Activated naive CD4-positive, alpha-beta T cell treated with anti-CD3 and anti-CD28 coated beads, Interleukin-2, amount 50 U/mL, for 16 hours (primary cell): ENCODE results near the gene ADIPOR2.

ENCODE experiments used
- DNase-seq: peaks from one replicate; pipeline ENCODE4 v3.0.0-alpha.2; 2020

ADIPOR2 gene

GRCh38 chr12:1738446-1738845, 47.6 kb downstream of the ADIPOR2 start:
- DNase-seq: no peak

DNA sequence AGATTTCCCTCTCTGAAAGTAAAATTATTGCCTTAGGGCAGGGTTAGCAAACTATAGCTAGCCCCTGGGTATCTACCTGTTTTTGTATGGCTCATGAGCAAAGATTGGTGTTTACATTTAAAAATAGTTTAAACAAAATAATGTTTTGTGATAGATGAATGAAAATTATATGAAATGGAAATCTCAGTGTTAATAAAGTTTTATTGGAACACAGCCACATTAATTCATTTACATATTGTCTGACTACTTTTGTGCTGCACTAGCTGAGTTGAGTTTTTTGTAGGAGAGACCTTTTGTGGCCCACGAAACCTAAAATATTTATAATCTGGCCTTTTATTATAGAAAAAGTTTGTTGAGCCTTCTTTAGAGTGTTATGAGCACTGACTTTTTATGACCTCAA, 48.5 kb downstream of the ADIPOR2 start:
- DNase-seq: no peak

DNA sequence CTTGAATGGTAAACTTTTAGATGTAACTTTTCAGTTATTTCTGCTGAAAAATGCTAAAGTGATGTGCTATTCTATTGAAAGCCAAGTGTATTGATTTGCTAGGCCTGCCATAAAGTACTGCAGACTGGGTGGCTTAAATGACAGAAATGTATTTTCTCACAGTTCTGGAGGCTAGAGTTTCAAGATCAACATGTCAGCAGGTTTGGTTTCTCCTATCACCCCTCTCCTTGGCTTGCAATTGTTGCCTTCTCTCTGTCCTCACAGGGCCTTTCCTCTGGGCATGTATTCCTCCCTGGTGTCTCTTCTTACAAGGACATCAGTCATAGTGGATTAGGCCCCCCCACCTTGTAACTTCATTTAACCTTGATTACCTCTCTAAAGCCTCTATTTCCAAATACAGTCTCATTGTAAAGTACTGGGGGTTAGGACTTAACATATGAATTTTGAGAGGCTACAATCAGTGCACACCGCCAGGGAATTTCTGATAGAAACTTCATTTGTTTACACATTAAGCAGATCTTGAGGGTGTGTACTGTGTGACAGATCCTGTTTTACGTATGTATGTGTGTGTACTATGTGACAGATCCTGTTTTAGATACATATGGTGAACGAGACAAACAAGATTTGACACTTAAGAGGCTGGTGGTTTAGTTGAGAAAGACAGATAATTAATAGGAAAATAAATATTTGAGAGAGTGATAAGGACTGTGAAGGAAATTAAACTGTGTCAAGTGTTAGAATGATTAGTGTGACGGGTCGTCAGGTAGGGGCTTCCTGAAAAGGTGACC, 49.5 kb downstream of the ADIPOR2 start:
- no peak for DNase-seq

- no peak for DNase-seq
Measured at GRCh38 chr12:1741154-1741949, 50.5 kb downstream of the ADIPOR2 start.

DNA sequence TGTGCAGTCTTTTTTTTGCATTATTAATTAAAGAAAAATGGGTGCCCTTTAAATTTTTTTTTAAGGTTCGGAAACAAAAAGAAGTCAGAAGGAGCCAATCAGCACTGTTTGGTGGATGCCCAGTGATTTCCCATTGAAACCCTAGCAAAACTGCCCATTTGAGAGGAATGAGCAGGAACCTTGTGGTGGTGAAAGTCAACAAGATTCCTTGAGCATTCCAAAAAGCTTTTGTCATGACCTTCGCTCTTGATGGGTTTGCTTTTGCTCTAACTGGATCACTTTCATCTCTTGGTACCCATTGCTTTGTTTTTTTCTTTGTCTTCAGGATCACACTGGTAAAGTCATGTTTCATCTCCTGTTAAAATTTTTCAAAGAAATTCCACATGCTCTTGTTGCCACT, 54.1 kb downstream of the ADIPOR2 start:
- DNase-seq: no peak

DNA sequence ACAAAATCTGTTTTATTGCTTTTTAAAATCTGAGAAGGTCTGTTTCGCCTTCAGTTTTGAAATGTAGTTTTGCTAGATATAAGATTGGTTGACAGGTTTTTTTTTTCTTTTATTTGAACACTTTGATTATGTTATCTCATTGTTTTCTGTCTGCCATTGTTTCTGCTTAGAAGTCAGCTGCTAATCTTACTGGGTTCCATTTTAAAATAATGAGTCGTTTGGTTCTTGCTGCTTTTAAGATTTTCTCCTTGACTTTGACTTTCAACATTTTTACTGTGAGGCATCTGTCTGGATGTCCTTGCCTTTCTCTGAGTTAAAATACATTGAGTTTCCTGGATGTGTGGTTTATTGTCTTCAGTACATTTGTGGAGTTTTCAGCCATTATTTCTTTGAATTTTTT, 56.7 kb downstream of the ADIPOR2 start:
- no peak for DNase-seq

DNA sequence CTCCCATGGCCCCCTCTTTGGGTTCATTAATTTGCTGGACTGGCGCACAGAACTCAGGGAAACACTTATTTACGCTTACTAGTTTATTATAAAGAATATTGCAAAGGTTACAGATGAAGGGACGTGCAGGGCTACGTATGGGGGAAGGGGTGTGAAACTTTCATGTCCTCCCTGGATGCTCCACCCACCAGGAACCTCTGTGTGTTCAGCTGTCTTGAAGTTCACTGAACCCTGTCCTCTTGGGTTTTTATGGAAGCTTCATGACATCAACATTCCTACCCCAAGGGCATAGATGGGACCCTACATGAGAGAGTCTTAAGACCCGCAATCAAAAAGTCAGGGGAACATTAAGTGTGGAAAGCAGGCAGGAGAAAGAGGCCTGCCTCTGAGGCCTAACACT, 58.1 kb downstream of the ADIPOR2 start:
- no peak for DNase-seq

DNA sequence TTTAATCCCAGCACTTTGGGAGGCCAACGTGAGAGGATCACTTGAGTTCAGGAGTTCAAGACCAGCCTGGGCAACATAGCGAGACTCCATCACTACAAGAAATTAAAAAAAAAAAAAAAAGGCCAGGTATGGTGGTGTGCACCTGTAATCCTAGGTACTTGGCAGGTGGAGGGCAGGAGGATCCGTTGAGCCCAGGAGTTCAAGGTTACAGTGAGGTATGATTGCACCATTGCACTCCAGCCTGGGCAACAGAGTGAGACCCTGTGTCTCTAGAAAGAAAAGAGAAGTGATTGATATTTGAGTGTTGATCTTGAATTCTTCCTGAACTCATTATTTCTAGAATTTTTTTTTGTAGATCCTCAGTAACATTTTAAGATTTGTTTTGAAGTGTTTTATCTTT, 59.4 kb downstream of the ADIPOR2 start:
- DNase-seq: no peak

GRCh38 chr12:1758376-1758775, 67.5 kb downstream of the ADIPOR2 start:
- DNase-seq: no peak

DNA sequence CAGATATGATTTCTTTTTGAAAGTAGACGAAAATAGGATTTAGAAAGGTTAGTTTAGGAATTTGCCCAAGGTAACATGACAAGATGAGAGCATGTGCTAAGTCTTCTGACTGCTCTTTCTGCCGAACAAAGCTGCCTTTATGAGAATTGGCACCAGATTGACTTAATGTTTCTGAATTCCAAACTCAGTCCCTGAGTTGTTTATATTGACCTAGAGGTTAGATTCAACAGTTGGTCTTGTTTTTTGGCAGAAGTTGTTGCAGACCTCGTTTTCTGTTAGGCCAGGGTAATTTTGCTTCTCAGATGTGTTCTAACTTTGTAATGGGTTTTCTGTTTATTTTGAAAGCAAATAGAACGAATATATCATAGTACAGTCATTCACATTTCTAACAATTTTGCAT, 68.0 kb downstream of the ADIPOR2 start:
- no peak for DNase-seq

DNA sequence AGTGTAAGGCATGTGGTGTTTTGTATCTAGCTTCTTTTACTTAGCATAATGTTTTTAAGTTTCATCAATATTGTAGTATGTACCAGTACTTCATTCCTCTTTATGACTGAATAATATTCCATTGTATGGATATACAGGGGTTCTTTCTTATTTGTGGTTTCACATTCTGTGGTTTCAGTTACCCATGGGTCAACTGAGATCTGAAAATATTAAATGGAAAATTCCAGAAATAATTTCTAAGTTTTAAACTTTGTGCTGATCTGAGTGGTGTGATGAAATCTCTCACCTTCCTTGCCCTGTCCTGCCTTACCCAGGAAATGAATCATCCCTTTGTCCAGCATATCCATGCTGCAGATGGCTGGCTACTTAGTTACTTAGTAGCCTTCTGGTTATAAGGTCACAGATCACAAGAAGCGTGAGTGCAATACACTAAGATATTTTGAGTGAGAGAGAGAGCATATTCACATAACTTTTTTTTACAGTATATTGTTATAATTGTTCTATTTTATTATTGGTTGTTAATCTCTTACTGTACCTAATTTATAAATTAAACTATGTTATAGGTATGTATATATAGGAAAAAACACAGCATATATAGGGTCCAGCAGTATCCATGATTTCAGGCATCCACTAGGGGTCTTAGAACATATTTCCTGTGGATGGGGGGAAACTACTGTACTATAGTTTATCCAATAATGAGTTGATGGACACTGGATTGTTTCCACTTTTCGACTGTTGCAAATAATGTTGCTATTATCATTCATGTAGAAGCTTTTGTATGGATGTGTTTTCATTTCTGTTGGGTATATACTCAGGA, 69.9 kb downstream of the ADIPOR2 start:
- no peak for DNase-seq

- DNase-seq: no peak
Measured at GRCh38 chr12:1761857-1762256, 71.0 kb downstream of the ADIPOR2 start.

GRCh38 chr12:1763153-1763552, 72.3 kb downstream of the ADIPOR2 start:
- no peak for DNase-seq

- no peak for DNase-seq
Measured at GRCh38 chr12:1766110-1766509, 75.2 kb downstream of the ADIPOR2 start.

DNA sequence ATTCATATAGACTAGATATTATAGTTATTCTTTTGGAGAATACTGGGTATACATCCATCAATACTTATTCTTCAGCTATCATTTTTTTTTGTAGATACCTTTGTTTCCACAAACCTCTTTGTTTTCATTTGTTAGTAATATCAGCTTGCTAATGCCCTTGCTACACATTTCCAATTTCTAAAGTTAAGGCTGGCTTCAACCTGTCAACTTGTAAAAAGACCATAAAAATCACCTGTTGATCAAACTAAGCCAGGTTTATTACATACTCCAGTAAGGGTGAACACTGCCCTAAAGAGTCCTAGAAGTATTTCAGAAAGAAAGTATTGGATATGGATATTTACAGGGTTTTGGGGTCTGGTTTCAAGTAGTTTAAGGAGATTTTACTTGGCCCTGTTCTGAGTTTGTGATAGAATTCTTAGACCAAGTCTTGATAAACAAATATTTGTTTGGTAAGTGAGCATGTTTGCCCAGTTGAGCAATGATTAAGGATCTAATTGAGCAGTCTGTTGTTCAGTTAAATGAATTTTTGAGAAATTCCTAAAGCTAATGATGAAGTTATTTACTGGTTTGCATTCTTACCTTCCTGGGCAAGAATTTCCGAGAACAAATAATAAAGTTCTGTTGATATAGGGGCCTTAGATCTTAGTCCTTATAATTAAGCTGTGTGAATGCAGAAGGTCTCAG, 76.7 kb downstream of the ADIPOR2 start:
- DNase-seq: no peak

DNA sequence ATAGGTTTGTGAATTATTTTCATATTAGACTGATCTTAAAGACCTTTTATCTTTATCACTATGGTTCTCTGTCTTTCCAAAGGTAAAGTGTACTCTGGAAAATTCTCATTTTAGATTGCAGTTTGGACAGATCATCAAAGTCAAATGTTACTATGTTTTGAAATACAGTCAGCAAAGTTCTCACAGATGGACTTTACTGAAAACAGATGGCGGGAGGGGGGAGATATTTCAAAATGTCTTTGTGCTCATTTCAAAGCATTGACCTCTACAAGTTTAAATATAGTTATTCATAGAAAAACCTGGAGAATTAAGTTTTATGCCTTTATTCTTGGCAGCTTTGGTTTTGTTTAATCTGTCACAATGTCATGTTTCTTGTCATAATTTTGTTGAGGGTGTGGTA, 77.7 kb downstream of the ADIPOR2 start:
- no peak for DNase-seq

GRCh38 chr12:1769809-1770494, 79.1 kb downstream of the ADIPOR2 start:
- no peak for DNase-seq

DNA sequence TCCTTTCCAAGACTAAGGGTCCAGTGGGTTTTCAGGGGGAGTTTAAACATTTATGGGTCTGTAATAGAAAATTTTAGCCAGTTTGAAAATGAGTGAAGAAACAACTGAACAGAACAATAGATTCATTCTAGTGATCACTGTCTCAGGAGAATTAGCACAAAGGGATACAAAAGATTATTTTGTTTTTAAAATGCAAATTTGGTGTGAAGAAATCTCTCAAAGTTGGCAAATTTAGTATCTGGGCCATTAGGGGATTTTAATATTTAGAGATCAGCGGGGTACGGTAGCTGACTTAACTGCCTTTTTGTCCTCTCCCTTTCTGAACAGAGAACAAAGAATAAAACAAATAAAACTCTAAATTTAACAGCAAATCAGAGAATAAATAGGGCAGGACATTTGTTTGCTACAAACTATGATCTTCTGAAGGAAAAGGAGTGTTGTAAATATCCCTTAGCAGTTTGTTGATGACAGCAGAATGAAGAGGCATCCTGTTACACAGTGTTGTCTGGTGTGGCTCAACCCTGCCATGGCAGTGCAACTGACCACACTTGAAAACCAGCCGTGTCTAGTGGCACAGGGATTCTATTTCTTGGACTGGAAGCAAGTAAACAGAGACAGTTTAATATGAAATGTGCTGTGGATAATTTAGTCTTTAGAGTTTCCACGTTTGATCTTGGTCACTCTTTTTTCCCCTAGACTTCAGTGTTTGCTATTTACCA, 83.2 kb downstream of the ADIPOR2 start:
- DNase-seq: no peak

DNA sequence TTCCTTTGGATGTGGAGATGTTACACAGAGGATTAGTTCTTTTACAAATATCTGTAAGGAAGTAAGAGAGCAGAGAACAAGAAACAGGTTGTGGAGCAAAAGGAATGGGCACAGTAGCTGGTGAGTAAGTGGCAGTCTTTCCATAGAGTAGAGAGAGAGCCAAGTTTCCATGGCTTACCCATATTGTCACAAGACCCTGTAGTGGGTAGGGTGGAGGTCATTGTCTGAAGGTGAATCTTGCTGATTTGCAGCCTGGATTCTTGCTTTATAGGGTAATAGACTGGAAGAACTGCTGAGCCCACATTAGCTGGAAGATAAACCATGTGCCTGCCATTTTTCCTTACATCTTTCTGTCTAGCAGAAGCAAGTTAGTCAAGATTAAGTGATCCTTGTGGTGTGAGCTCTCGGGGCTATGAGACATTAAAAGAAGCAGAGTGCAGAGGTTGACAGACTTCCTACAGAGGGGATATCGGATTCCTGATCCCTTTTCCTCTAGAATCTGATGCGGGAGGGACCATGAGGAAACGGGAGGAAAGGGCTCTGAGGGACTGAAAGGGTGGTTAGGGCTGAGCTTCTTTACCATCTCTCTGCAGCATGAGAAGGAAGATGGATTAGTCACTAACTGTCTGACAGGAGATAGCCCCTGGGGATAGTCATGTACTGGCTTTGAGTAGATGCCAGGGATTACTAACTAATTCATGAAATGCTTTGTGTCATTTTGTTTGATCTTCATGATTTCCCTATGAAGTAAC, 85.5 kb downstream of the ADIPOR2 start:
- DNase-seq: no peak

DNA sequence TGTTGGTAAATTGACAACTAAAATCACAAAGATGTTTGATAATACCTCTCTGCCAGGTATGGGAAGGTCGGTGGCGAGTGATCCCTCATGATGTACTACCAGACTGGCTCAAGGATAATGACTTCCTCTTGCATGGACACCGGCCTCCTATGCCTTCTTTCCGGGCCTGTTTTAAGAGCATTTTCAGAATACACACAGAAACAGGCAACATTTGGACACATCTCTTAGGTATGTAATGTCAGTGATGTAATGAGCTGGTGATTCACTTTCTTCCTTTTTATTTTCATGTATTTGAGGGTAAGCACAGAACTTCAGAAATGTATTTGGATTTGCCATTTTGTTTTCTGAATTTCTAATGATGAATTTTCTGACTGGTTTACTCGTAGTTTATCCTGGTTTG, 86.9 kb downstream of the ADIPOR2 start:
- no peak for DNase-seq

GRCh38 chr12:1778911-1779310, 88.0 kb downstream of the ADIPOR2 start:
- no peak for DNase-seq
